OCI-LY7 (cell line): ENCODE measurements around the gene MAP1LC3B.

Experiments used
- CTCF ChIP-seq: fragments of 200-600 bp; sonication (generic); conservative IDR thresholded peaks from 2 replicates; pipeline ENCODE4 v1.5.1; 2014; ENCODE audit warnings: mild to moderate bottlenecking, antibody characterized with exemption, low read length, moderate library complexity, mixed read lengths
- EZH2phosphoT487 ChIP-seq: fragments of 200-600 bp; sonication (generic); IDR thresholded peaks from 2 replicates; pipeline ENCODE4 v1.6.1; 2018; ENCODE audit warnings: low read depth, borderline replicate concordance, mild to moderate bottlenecking, mixed run types, antibody characterized with exemption, low read length, moderate library complexity, mixed read lengths

GRCh38 chr16:87445486-87445885 is 53.4 kb downstream of the MAP1LC3B start:
- TF ChIP-seq CTCF (no peak), EZH2phosphoT487 (no peak)
